GM18870 (cell line): Measurements from ENCODE around the gene RETREG1.
"Not testable (repeated sequence)": the region's sequence is repeated elsewhere in the genome, so short reads cannot be mapped to it uniquely, and the experiment has no call there.

Experiments
- ATAC-seq: cut with Tn5 transposase; IDR thresholded peaks from one replicate; pipeline ENCODE4 v1.9.1; 2021; ENCODE audit warnings: moderate library complexity; ENCODE audit not compliant: unreplicated experiment

The RETREG1 gene

DNA sequence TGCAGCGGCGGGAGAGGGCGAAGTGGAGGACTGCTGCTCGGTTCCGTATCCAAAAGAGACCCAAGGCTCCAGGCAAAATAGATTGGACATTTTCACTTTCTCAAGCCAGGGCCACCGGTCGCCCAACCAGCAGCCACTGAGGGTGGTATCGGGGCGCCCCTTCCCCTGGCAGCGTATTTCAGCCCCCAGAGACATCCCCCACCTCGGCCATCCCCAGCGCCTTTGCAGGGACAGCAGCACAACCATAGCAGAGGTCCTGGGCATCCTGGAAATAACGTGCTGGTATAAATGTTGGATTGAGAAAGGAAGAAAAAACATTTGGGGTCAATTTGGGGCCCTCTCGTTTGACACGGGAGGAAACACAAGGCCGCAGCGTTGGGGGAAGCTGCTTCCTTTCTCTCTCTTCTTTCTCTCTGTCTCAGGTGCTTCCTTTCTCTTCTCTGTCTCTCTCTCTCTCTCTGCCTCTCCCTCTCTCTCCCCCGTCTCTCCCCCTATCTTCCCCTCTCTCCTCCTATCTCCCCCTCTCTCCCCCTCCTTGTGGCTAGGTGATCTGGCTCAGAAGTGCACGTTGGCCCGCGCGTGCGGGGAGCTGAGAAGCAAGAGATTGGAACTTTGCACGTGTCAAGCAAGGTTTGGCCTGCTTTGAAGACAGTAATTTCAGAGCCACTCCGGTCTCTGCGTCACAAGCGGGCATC is 624 bp upstream of the RETREG1 start:
- no peak for ATAC-seq

DNA sequence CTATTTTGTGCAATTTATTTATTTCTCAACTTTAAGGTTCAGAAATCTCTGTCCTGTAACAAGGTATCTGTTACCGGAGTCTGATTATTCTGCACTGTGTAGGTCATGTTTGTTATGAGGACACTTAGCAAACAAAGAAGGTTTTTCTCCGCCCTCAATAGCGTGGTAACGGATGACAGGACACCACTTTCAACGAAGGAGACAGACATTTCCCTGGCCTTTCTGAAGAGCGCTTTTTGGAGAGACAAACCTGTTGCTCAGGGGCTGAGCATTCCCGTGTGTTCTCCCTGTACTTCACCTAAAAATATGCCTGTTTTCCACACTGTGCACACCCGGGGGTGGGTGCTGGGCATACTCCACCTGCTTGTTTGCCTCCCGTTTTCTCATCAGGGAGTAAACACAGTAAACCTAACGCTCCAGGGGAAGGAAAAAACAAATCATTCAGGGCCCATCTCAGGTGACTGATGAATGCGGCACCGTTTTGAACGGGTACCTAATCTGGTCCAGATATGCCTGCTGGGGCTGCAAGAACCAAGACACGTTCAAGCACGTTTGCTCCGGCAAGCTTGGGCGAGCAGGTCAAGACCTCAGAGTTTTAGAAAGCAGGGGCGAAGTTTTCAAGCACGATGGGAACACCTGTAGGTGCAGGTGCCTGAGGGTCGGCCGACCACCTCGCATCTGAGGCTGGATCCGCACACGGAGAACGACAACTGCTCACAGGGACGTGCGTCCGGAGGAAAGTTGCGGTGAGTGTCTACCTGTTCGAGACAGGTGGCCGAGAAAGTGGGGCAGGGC is 859 bp downstream of the RETREG1 start:
- no peak for ATAC-seq

DNA sequence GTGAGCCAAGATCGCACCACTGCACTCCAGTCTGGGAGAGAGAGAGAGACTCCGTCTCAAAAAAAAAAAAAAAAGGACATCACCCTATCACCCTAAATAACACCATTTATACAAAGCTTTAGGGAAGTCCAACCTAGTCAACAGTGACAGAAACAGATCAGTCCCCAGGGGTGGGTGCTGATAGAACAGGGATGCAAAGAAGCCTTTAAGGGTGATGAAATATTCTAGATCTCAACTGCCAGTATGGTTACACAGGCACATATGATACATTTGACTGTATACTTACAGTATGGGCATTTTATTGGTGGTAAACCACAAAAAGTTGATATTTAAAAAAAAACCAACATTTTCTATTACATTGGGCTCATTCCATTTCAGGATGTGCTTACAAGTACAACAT is 4.8 kb downstream of the RETREG1 start:
- no peak for ATAC-seq

DNA sequence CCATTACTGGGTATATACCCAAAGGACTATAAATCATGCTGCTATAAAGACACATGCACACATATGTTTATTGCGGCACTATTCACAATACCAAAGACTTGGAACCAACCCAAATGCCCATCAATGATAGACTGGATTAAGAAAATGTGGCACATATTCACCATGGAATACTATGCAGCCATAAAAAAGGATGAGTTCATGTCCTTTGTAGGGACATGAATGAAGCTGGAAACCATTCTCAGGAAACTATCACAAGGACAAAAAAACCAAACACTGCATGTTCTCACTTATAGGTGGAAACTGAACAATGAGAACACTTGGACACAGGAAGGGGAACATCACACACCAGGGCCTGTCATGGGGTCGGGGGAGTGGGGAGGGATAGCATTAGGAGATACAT is 5.9 kb downstream of the RETREG1 start:
- ATAC-seq: not testable (repeated sequence)

DNA sequence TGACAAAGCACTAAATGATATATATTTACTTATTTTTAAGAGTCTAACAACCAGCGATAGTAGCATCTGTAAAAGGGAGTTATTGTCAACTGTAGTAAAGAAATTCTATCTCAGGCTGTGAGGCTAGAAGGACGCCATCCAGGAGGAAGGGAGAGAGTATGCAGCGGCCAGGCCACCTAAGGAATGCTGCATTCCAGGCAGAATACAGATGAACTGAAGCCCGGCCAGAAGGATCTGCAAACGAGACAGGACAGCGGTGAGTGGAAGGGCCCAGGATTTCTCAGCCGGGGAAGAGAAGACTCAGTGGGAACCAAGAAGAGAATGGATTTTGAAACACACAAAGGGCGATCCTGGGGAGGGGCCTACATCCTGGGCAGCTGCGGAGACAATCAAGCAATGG is 7.4 kb downstream of the RETREG1 start:
- ATAC-seq: no peak

DNA sequence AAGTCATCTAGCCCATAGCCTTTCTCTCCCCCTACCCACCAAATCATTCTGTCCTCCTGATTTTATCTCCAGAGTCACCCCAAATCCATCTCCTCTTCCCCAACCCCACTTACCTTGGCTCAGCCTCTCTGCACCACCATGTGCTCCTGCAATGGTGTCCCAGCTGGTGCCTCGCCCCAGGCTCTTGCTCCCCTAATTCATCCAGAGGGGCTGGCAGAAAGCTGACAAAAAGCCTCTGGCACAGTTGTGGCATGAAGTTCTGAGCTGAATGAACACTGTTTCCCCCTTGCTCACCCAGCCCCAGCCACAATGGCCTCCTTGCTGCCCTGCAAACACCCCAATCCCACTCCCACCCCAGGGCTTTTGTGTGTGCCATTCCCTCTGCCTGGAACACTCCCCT is 10.2 kb downstream of the RETREG1 start:
- no peak for ATAC-seq

DNA sequence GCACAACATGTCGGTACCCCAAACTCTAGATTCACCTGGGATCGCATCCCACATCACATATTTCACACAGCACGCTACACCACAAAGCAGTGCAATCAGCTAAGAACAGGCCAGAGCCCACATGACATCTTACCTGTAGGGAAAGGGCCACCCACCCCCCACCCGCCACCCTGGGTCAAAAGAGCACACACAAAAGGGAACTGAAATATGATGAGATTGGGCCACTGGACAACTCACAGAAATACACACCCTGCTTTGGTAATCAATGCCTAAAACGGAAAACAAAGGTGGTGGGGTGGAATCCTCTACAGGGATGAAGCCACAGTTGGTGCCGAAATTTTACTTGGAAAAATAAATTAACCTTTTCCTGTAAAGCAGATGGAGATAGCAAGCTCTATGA is 13.1 kb downstream of the RETREG1 start:
- no peak for ATAC-seq

DNA sequence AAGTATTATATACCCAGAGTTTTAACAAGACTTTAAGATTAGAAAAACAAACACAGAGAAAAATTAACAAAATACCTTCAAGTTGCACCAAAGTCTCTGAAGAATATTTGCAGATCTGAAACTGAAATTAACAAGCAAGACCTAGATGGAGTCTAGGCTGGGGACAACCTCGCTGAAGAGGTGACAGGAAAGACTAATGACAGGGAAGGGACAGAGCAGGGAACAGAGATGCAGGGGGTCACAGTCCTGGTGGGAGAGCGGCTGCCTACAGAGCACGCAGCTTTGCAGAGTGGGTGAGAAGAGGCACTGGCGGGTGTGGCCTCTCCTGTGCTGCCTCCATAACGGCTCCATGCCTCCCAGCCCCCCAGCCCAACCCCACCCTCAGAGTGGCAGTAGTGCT is 13.5 kb downstream of the RETREG1 start:
- no peak for ATAC-seq

DNA sequence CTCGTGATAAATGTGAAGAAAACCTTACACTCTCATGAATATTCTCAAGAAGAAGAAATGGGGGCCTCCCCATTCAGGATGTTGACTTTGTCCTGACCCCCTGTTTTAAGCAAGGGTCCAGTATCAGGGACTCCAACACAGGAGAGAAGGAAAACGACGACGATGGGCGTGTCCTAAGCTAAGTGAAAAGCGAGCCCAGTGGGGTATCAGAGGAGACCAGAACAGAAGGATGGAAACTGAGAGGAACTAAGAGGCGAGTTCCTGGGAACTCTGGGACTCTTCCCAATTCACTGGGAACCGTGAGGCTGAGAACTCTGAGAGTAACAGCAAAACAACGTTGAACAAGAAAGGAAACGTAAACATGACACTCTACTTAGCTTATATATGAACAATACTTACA is 14.6 kb downstream of the RETREG1 start:
- ATAC-seq: no peak

DNA sequence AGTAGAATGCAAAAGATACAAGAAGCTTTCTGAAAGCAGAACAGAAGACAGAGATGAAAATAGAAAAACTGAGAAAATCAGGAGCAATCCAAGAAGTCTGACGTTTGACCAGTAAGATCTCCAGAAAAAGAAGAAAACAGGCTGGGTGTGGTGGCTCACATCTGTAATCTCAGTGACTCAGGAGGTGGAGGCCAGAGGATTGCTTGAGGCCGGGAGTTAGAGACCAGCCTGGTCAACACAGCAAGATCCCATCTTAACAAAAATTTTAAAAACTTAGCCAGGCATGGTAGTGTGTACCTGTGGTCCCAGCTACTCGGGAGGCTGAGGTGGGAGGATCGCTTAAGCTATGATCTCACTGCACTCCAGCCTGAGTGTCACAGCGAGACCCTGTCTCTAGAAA is 15.9 kb downstream of the RETREG1 start:
- ATAC-seq: no peak

DNA sequence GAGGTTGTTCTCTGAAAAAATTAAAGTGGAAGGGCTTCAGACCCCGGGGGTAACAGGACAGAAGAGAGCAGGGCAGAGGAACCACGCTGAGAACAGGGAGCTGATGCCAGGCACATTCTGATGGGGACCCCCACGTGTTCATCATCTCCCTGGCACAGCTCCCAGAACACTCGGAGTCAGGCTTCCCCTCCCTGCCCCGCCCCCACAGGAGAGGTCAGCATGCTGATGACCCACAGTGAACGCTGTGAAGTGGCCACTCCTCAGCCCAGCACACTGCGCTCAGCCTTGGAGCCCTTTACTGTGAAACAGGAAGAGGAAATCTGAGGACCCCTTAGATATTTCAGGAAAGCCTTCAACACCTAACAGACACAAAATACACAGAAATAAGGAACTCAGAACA is 16.4 kb downstream of the RETREG1 start:
- ATAC-seq: no peak

DNA sequence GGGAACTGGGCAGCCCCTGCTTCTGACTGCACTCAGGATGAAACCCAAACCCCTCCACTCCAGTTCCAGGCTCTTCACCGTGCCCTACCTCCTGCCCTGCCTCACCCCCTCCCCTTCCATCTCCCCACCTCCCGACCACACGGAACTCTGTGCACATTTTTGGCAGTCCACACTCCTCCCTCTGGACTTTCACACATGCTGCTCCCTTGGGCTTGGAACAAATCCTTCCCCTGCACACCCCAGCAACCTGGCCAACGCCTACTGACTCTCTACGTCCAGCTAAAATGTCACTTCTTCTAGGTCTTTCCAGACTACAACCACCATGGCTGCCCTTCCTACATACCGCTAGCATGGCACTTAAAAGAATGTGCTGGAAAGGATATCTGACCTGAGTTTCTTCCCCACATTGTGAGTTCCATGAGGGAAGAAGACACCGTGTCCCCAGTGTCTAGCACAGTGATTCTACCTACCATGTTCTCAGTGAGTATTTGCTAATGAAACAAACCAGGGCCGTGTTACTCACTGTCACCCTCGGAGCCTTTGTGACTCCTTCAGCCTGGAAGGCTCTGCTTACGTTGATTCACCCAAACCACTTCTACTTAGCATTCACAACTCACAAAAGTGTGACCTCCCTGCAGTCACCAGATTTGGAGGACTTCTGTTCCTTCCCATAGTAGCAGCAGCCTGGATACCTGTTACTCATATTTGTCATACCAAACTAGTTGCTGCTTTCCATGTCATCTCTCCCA is 18.7 kb downstream of the RETREG1 start:
- ATAC-seq: no peak

DNA sequence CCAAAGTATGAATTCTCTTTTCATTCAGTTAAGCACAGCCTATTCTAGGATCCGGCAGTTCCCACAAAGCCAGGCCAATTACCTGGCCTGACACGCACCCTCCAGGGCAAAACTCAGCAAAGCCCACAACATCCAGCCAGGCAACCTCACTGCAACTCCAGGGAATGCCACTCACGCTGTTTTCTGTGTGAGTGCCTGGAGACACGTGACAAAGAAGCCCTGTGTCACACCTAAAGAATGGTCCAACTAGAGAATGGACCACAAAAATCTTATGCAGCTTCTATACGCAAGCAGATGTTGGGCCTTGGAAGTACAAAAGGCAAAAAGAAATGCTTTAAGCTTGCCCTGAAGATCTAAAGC is 20.2 kb downstream of the RETREG1 start:
- no peak for ATAC-seq

DNA sequence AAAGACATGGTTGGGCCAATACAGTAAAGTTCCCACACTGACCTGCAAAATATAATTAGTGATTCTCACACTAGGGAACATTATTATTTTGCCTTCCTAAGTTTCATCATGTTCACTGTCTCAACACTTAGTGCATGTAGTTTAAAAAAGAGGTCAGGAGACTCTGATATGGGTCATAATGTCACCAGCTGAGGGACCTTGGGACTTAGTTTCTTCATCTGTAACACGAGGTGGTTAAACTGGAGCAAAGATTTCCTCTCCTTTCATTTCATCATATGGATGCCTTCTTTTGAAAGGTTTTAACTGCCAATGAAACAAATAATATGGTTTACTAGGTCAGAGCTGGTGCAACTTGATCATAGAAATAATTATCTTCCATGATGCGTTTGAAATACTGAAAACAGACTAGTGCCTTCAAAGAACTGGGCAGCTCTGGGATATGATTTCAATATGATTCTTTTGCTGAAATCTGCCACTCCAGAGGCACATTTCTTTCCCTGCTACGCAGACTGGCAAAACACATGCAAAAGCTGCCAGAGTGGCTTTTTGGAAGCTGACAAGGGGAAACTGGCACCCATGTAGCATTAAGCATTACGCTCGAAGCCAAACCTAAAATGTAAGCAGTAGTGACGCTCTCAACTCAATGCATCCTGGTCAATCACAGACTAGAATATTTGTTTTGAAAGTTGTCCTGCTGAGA is 20.8 kb downstream of the RETREG1 start:
- no peak for ATAC-seq

DNA sequence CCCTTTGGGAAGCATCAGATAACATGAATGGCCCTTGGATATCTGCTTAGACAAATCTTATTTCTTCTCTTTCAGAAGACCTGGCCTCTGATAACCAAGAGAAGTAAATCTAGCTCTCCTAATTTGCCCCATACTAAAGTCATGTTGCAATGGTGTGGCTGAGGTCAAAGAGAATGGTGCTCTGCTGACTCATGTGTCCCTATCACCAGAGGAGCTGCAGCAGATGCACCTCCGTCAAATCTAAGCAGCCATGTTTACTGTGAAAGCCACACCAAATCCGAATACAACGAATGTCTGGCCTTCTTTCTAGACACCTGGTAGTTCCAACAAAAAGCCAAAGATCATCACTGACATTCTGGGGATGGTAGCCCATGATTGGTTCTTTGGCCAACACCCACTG is 23.2 kb downstream of the RETREG1 start:
- no peak for ATAC-seq

DNA sequence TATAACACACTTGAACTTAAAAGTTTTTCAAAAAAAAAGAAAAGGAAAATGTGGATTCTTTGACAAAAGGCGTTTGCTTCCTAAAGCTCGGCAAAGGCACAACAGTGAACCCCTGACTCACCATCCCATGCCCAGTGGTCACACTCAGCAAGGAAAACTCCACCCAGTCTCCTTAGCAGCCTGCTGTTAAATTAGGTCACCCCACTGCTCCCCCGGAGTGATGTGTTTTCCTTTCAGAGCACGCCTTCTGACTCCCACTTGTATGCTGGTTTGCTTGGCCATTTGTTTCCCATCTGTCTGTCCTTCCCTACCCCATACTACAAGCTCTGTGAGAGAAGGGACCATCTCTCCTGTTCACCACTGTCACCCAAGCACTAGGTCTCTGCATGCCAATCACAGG is 23.8 kb downstream of the RETREG1 start:
- no peak for ATAC-seq

DNA sequence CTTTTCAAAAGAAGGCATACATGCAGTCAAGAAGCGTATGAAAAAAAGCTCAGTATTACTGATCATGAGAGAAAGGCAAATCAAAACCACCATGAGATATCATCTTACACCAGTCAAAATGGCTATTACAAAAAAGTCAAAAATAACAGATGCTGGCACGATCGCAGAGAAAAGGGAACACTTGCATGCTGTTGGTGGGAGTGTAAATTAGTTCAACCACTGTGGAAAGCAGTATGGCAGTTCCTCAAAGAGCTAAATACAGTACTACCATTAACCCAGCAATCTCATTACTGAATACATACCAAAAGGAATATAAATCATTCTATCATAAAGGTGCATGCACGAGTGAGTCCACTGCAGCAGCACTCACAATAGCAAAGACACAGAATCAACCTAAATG is 24.5 kb downstream of the RETREG1 start:
- ATAC-seq: no peak

DNA sequence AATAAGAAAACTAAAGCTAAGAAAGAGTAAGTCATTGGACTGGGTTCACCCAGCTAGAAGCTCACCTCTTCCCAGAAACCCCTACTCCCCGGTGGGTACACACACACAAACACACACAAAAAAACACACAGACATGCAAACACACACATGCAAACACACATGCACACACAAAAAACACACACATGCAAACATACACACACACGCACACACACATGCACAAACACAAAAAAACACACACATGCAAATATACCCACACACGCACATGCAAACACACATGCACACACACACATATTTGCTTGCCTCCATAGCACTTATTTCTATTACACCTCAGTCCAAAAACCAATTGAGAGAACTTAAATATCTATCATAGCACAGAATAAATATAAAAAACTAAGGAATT is 26.1 kb downstream of the RETREG1 start:
- no peak for ATAC-seq

DNA sequence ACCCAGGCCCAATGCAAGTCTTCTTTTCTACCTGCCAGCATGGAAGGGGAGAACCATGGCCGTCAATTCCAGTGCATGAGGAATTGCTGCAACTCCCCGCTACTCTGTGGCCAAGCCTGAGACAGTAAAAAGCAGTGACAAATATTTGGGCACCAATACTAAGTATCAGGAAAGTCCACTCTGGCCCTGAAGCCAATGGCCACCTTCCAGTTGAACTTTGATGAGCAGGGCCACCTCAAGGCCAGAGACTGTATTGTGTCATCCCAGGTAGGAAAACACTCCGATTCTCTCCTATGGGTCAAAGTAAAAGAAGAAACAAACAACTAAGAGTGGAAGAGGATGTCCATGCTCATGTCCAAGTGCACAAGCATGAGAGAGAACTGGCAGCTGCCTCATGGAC is 27.1 kb downstream of the RETREG1 start:
- ATAC-seq: no peak

DNA sequence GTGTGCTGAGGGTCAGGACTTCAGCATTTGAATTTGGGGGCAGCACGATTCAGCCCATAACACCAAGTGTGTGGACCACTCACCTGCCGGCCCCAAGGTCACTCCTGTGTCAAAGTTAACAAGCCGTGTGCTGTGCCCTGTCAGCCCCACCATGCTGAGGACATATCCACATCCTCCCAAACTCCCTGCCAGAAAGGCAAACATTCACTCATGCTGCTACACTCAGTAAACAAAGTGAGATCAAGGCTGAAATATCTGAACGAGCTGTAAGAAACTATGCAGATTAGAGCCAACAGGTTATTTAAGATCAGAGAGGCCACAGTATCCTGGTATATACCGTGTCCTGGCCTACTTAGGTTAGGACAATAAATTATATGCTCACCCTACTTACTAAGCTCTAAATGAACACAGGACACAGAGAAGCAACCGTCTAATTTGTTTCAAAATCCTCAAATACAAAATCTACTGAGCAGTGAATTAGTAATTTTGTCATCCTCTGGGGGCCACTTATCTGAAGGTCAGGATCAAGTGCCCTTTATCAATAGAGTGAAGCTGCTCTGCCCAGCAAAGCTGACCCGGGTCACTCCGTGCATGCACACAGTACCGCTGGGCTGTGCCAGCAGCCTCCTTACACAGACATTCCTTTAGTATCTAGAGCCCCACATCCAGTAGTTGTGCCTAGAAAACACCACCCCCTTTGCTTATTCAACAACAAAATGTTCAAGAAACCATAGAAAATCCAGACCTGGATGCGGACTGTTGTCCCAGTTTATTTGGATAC is 28.2 kb downstream of the RETREG1 start:
- no peak for ATAC-seq

DNA sequence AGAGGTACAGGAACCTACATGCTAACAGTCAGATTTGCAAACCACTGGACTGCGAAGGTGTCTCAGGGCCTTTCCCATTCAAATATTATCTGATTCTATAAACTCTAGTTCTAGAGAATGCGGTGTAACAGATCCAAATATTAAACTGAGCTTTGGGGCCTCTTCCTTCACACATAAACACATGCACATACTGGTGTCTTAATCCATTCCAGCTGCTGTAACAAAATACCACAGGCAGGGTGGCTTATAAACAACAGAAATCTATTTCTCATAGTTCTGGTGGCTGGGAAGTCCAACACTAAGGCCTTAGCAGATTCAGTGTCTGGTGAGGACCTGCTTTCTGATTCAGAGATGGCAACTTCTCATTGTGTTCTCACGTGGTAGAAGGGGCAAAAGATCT is 30.2 kb downstream of the RETREG1 start:
- no peak for ATAC-seq
